GM12865 (cell line): ENCODE results near the gene SSR1.

Source experiments
- DNase-seq: peaks from one replicate; pipeline ENCODE4 v3.0.0; 2010; ENCODE audit warnings: low read depth
- H3K4me3 ChIP-seq: 2 replicates; pipeline ENCODE4 v1.5.1; 2011; ENCODE audit warnings: mild to moderate bottlenecking, low read depth, low read length, control low read depth
- CTCF ChIP-seq: IDR thresholded peaks from 2 replicates; pipeline ENCODE4 v1.5.1; 2011; ENCODE audit warnings: low read length, control low read depth, low read depth, inconsistent platforms; ENCODE audit not compliant: insufficient read depth; ENCODE audit errors: missing control alignments

The SSR1 gene

GRCh38 chr6:7273709-7274108 is 39.3 kb downstream of the SSR1 start:
- no peak for TF ChIP-seq CTCF
- no peak overlapping the region for H3K4me3 ChIP-seq
- no peak for DNase-seq

GRCh38 chr6:7271205-7271534 is 41.8 kb downstream of the SSR1 start:
- DNase-seq: no peak
- no peak overlapping the region for H3K4me3 ChIP-seq

GRCh38 chr6:7270320-7271204 is 42.4 kb downstream of the SSR1 start:
- no peak for DNase-seq
- TF ChIP-seq CTCF: no peak

More at GRCh38 chr6:7271205-7271534, 41.8 kb downstream of the SSR1 start:
- TF ChIP-seq CTCF: no peak

GRCh38 chr6:7269816-7270215 is 43.2 kb downstream of the SSR1 start:
- no peak for TF ChIP-seq CTCF
- DNase-seq: no peak
- H3K4me3 ChIP-seq: no peak overlapping the region

More at GRCh38 chr6:7270320-7271204, 42.4 kb downstream of the SSR1 start:
- H3K4me3 ChIP-seq: no peak overlapping the region

GRCh38 chr6:7268816-7269555 is 44.0 kb downstream of the SSR1 start:
- TF ChIP-seq CTCF: no peak
- no peak overlapping the region for H3K4me3 ChIP-seq
- DNase-seq: no peak

- no peak for TF ChIP-seq CTCF
- H3K4me3 ChIP-seq: no peak overlapping the region
- DNase-seq: no peak
These were observed 44.6 kb downstream of the SSR1 start for GRCh38 chr6:7268362-7268761.
